ENCODE data around the gene HDAC2.

DNA sequence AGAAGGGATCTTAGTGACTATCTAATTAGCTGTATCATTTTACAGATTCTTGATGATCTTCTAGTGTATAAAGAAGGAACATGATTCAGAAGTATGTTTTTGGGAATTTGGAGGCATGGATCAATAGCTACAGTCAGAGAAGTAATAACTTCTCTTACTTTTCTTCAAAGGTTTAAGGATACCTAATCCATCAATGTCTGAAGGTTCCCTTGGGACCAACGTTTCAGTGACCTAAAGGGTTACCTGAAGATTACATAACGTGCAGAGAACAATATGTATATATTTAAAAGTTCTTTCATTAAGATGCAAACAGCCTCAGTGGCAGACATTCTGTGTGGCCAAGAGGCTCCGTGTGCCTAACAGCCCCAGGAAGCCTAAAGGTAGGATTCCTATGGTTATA, 3.2 kb downstream of the HDAC2 start:
- TF ChIP-seq, protein P1, sequence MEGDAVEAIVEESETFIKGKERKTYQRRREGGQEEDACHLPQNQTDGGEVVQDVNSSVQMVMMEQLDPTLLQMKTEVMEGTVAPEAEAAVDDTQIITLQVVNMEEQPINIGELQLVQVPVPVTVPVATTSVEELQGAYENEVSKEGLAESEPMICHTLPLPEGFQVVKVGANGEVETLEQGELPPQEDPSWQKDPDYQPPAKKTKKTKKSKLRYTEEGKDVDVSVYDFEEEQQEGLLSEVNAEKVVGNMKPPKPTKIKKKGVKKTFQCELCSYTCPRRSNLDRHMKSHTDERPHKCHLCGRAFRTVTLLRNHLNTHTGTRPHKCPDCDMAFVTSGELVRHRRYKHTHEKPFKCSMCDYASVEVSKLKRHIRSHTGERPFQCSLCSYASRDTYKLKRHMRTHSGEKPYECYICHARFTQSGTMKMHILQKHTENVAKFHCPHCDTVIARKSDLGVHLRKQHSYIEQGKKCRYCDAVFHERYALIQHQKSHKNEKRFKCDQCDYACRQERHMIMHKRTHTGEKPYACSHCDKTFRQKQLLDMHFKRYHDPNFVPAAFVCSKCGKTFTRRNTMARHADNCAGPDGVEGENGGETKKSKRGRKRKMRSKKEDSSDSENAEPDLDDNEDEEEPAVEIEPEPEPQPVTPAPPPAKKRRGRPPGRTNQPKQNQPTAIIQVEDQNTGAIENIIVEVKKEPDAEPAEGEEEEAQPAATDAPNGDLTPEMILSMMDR (optimal IDR thresholded peaks at IDR 0.05 in 1 of 3, IDR thresholded peaks at IDR 0.05 in 1 of 3, conservative IDR thresholded peaks at IDR 0.05 in 1 of 3; ENCODE audit: extremely low read depth in 1 of 3, insufficient read depth in 2 of 3, low read length in 3 of 3), result no peak
- TF ChIP-seq EZH2 (IDR thresholded peaks at IDR 0.05; ENCODE audit: low read length), result no peak
